Chondrocyte (in vitro differentiated cells): ENCODE results near the gene UQCC2. TPM values are rescaled to one million over a fixed set of nuclear protein-coding genes. Genes with fewer than 3 reads are reported as not detected.

Source experiments
- DNase-seq: peaks from one replicate; pipeline ENCODE4 v3.0.0; 2021; ENCODE audit warnings: mixed read lengths, low spot score
- H3K27ac Mint-ChIP-seq: one replicate; pipeline ENCODE4 v1.8.0; 2021; ENCODE audit warnings: mild to moderate bottlenecking, moderate library complexity, mixed read lengths; ENCODE audit not compliant: unreplicated experiment
- H3K27me3 Mint-ChIP-seq: 2 replicates; pipeline ENCODE4 v1.8.0; 2021; ENCODE audit warnings: low read depth, mixed read lengths
- H3K36me3 Mint-ChIP-seq: 2 replicates; pipeline ENCODE4 v1.8.0; 2021; ENCODE audit warnings: low read depth, mixed read lengths
- H3K4me1 Mint-ChIP-seq: 2 replicates; pipeline ENCODE4 v1.8.0; 2021; ENCODE audit warnings: low read depth, mild to moderate bottlenecking, mixed read lengths
- H3K4me3 Mint-ChIP-seq: one replicate; pipeline ENCODE4 v1.8.0; 2021; ENCODE audit warnings: mild to moderate bottlenecking, moderate library complexity, mixed read lengths; ENCODE audit not compliant: unreplicated experiment
- H3K9me3 Mint-ChIP-seq: 2 replicates; pipeline ENCODE4 v1.8.0; 2021; ENCODE audit warnings: low read depth, mixed read lengths
- CTCF ChIP-seq: fragments of 200-600 bp; sonication (generic); IDR thresholded peaks from 2 replicates; pipeline ENCODE4 v1.5.0; 2021; ENCODE audit warnings: antibody characterized with exemption, mild to moderate bottlenecking, moderate library complexity
- total RNA-seq: library from RNA; stranded (reverse); gene quantifications from 3 replicates; pipeline ENCODE4 v1.2.1, GENCODE V29; 2021

Gene UQCC2
- total RNA-seq, 1 donor from 2014 or later: 64.5 TPM

- no peak overlapping the region for H3K27ac Mint-ChIP-seq
- peaks cover 12% of the 10 kb centered on the region for H3K4me1 Mint-ChIP-seq
- DNase-seq: no peak
- TF ChIP-seq CTCF: no peak
- no peaks in the 10 kb centered on the region for H3K9me3 Mint-ChIP-seq
- H3K4me3 Mint-ChIP-seq: no peak overlapping the region
- H3K27me3 Mint-ChIP-seq: no peaks in the 10 kb centered on the region
- no peaks in the 10 kb centered on the region for H3K36me3 Mint-ChIP-seq
Observed at GRCh38 chr6:33716890-33717632, 5.6 kb upstream of the UQCC2 start.

GRCh38 chr6:33716379-33716778, 4.9 kb upstream of the UQCC2 start:
- Mint-ChIP-seq H3K27ac (no peak overlapping the region), H3K36me3 (no peaks in the 10 kb centered on the region), H3K4me1 (peaks cover 19% of the 10 kb centered on the region), H3K27me3 (no peaks in the 10 kb centered on the region), H3K9me3 (no peaks in the 10 kb centered on the region), H3K4me3 (no peak overlapping the region)
- DNase-seq: no peak
- no peak for TF ChIP-seq CTCF

- TF ChIP-seq CTCF: no peak
- H3K9me3 Mint-ChIP-seq: no peaks in the 10 kb centered on the region
- DNase-seq: no peak
- H3K27me3 Mint-ChIP-seq: no peaks in the 10 kb centered on the region
- H3K4me1 Mint-ChIP-seq: peaks cover 36% of the 10 kb centered on the region
- H3K27ac Mint-ChIP-seq: no peak overlapping the region
- H3K36me3 Mint-ChIP-seq: no peaks in the 10 kb centered on the region
- no peak overlapping the region for H3K4me3 Mint-ChIP-seq
Observed at GRCh38 chr6:33714385-33715040, 3.0 kb upstream of the UQCC2 start.

- Mint-ChIP-seq H3K27ac (no peak overlapping the region), H3K4me3 (no peak overlapping the region), H3K36me3 (peaks cover 4% of the 10 kb centered on the region), H3K4me1 (peaks cover 42% of the 10 kb centered on the region), H3K27me3 (no peaks in the 10 kb centered on the region), H3K9me3 (no peaks in the 10 kb centered on the region)
- TF ChIP-seq CTCF: no peak
- no peak for DNase-seq
Observed at GRCh38 chr6:33713786-33714185, 2.3 kb upstream of the UQCC2 start.

- DNase-seq: no peak
- Mint-ChIP-seq H3K27me3 (no peaks in the 10 kb centered on the region), H3K36me3 (peaks cover 4% of the 10 kb centered on the region), H3K27ac (no peak overlapping the region), H3K4me1 (peaks cover 34% of the 10 kb centered on the region), H3K4me3 (no peak overlapping the region), H3K9me3 (no peaks in the 10 kb centered on the region)
- no peak for TF ChIP-seq CTCF
Observed at GRCh38 chr6:33712914-33713313, 1.4 kb upstream of the UQCC2 start.
